ENCODE measurements around the gene GTF3C4. TPM values are rescaled to one million over a fixed set of nuclear protein-coding genes. Genes with fewer than 3 reads are reported as not detected.

GTF3C4 gene
- total and polyA plus RNA-seq, 2 of the 8 experiments (the other 6 are each of a cell fraction or from before 2014, with no cell fraction given) = 6.8 to 39.2 TPM

DNA sequence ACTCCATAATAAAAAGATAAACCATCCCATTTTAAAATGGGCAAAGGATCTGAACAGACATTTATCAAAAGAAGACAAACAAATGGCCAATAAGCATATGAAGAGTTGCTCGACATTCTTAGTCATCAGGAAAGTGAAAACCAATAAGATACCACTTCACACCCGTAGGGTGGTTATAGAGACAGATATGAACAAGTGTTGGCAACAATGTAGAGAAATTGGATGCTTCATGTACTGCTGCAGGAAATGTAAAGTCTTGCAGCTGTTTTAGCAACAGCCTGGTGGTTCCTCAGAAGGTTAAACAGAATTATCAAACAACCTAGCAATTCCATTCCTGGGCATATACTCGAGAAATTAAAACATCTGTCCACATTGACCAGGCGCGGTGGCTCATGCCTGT is 42.5 kb downstream of the GTF3C4 start (continued):
- TF ChIP-seq RNF2 (IDR thresholded peaks at IDR 0.05; ENCODE audit: borderline replicate concordance, low read depth, low read length, missing control alignments, poor library complexity, severe bottlenecking) = no peak
- no peak for TF ChIP-seq JUN (IDR thresholded peaks at IDR 0.05; ENCODE audit: low read depth, low read length)

All from H1 (cell line).